Mesendoderm (in vitro differentiated cells): ENCODE measurements around the gene CTNNA3.

Source experiments
- DNase-seq: peaks from one replicate; pipeline ENCODE4 v3.0.0; 2013
- H2AK5ac ChIP-seq: 2 replicates; pipeline ENCODE4 v1.6.1; 2013; ENCODE audit warnings: low read length, inconsistent platforms
- H2BK120ac ChIP-seq: 2 replicates; pipeline ENCODE4 v1.6.1; 2013; ENCODE audit warnings: low read depth, mild to moderate bottlenecking, low read length, moderate library complexity, mixed read lengths
- H2BK15ac ChIP-seq: replicated peaks from 2 replicates; pipeline ENCODE4 v1.6.1; 2013; ENCODE audit warnings: low read depth, mild to moderate bottlenecking, moderate library complexity
- H2BK5ac ChIP-seq: 2 replicates; pipeline ENCODE4 v1.6.1; 2013; ENCODE audit warnings: low read length, inconsistent platforms
- H3K18ac ChIP-seq: 2 replicates; pipeline ENCODE4 v1.6.1; 2013; ENCODE audit warnings: mild to moderate bottlenecking, low read length, mixed read lengths
- H3K23ac ChIP-seq: one replicate; pipeline ENCODE4 v1.6.1; 2013; ENCODE audit warnings: low read length
- H3K27ac ChIP-seq: 2 replicates; pipeline ENCODE4 v1.5.1; 2013; ENCODE audit warnings: low read depth, mild to moderate bottlenecking, inconsistent platforms, low read length, moderate library complexity
- H3K27me3 ChIP-seq: 2 replicates; pipeline ENCODE4 v1.6.1; 2013; ENCODE audit warnings: low read length, control low read depth, mild to moderate bottlenecking, inconsistent platforms; ENCODE audit not compliant: insufficient read depth, poor library complexity
- H3K36me3 ChIP-seq: 2 replicates; pipeline ENCODE4 v1.6.1; 2013; ENCODE audit warnings: low read length, inconsistent platforms; ENCODE audit not compliant: control insufficient read depth, insufficient read depth
- H3K4ac ChIP-seq: one replicate; pipeline ENCODE4 v1.6.1; 2013; ENCODE audit warnings: low read depth, mild to moderate bottlenecking, low read length, moderate library complexity
- H3K4me1 ChIP-seq: 2 replicates; pipeline ENCODE4 v1.6.1; 2013; ENCODE audit warnings: low read depth, low read length, inconsistent platforms; ENCODE audit not compliant: control insufficient read depth
- H3K4me2 ChIP-seq: 2 replicates; pipeline ENCODE4 v1.6.1; 2013; ENCODE audit warnings: low read length
- H3K4me3 ChIP-seq: 2 replicates; pipeline ENCODE4 v1.5.1; 2013; ENCODE audit warnings: mild to moderate bottlenecking, low read length
- H3K56ac ChIP-seq: one replicate; pipeline ENCODE4 v1.6.1; 2013; ENCODE audit warnings: low read length
- H3K79me1 ChIP-seq: 2 replicates; pipeline ENCODE4 v1.6.1; 2013; ENCODE audit warnings: low read length, inconsistent platforms
- H3K79me2 ChIP-seq: 2 replicates; pipeline ENCODE4 v1.6.1; 2013; ENCODE audit warnings: mild to moderate bottlenecking, low read length; ENCODE audit not compliant: control insufficient read depth, insufficient read depth
- H3K9ac ChIP-seq: 2 replicates; pipeline ENCODE4 v1.6.1; 2013; ENCODE audit warnings: low read length, inconsistent platforms
- H4K5ac ChIP-seq: one replicate; pipeline ENCODE4 v1.6.1; 2013; ENCODE audit warnings: low read length
- H4K8ac ChIP-seq: one replicate; pipeline ENCODE4 v1.6.1; 2013; ENCODE audit warnings: low read depth, mild to moderate bottlenecking, control low read depth, low read length, moderate library complexity
- WGBS: extraction: QIAGEN DNeasy Blood & Tissue Kit; methylation state at CpG from one replicate; pipeline ENCODE4 v1.1.7; 2013; ENCODE audit warnings: low lambda C conversion rate, missing lambda C conversion rate; ENCODE audit not compliant: insufficient coverage; ENCODE audit errors: extremely low coverage; 5-methylcytosine and 5-hydroxymethylcytosine counted together

The CTNNA3 gene

GRCh38 chr10:67045404-67045803 is 650.6 kb downstream of the CTNNA3 start:
- H3K4me1 ChIP-seq: no peaks in the 10 kb centered on the region
- H3K9ac ChIP-seq: no peak overlapping the region
- no peaks in the 10 kb centered on the region for H3K36me3 ChIP-seq
- no peaks in the 10 kb centered on the region for H3K27me3 ChIP-seq
- no peaks in the 10 kb centered on the region for H3K79me1 ChIP-seq
- no peak overlapping the region for H3K27ac ChIP-seq
- no peak for DNase-seq
- H2BK120ac ChIP-seq: no peak overlapping the region
- no peaks in the 10 kb centered on the region for H3K79me2 ChIP-seq
- no peak overlapping the region for H4K5ac ChIP-seq
- WGBS: no CpG with 5 or more reads among the region's 22 CpGs
- no peak overlapping the region for H3K18ac ChIP-seq
- no peak overlapping the region for H3K56ac ChIP-seq
- H3K4ac ChIP-seq: peak overlapping the region; percentile 6
- no peak overlapping the region for H3K23ac ChIP-seq
- no peak overlapping the region for H2BK15ac ChIP-seq
- no peak overlapping the region for H2AK5ac ChIP-seq
- H3K4me2 ChIP-seq: no peak overlapping the region
- H4K8ac ChIP-seq: no peak overlapping the region
- no peak overlapping the region for H3K4me3 ChIP-seq
- H2BK5ac ChIP-seq: no peak overlapping the region

GRCh38 chr10:67043041-67043440 is 653.0 kb downstream of the CTNNA3 start:
- Histone ChIP-seq H3K23ac (no peak overlapping the region), H3K27ac (no peak overlapping the region), H3K36me3 (no peaks in the 10 kb centered on the region), H3K4ac (no peak overlapping the region), H2BK15ac (no peak overlapping the region), H4K5ac (no peak overlapping the region), H3K4me2 (no peak overlapping the region), H3K9ac (no peak overlapping the region), H3K4me3 (no peak overlapping the region), H3K56ac (no peak overlapping the region), H3K79me1 (no peaks in the 10 kb centered on the region), H3K27me3 (no peaks in the 10 kb centered on the region), H3K79me2 (no peaks in the 10 kb centered on the region), H2AK5ac (no peak overlapping the region), H2BK120ac (no peak overlapping the region), H3K18ac (no peak overlapping the region), H4K8ac (no peak overlapping the region), H2BK5ac (no peak overlapping the region), H3K4me1 (no peaks in the 10 kb centered on the region)
- DNase-seq: no peak

- no CpG with 5 or more reads among the region's 2 CpGs for WGBS
- Histone ChIP-seq H3K56ac (no peak overlapping the region), H2AK5ac (no peak overlapping the region), H3K36me3 (no peaks in the 10 kb centered on the region), H3K27me3 (no peaks in the 10 kb centered on the region), H4K8ac (no peak overlapping the region), H3K23ac (no peak overlapping the region), H2BK120ac (no peak overlapping the region), H4K5ac (no peak overlapping the region), H3K4me2 (no peak overlapping the region), H3K79me2 (no peaks in the 10 kb centered on the region), H3K79me1 (no peaks in the 10 kb centered on the region), H3K4me3 (no peak overlapping the region), H3K18ac (no peak overlapping the region), H2BK15ac (no peak overlapping the region), H3K4me1 (no peaks in the 10 kb centered on the region), H3K27ac (no peak overlapping the region), H2BK5ac (no peak overlapping the region), H3K9ac (no peak overlapping the region), H3K4ac (no peak overlapping the region)
- no peak for DNase-seq
Observed at GRCh38 chr10:67036808-67037207, 659.2 kb downstream of the CTNNA3 start.

GRCh38 chr10:67033878-67034277 is 662.1 kb downstream of the CTNNA3 start:
- Histone ChIP-seq H3K4me3 (no peak overlapping the region), H4K8ac (no peak overlapping the region), H2BK120ac (no peak overlapping the region), H3K4me2 (no peak overlapping the region), H2AK5ac (no peak overlapping the region), H3K79me1 (no peaks in the 10 kb centered on the region), H3K27me3 (no peaks in the 10 kb centered on the region), H3K79me2 (no peaks in the 10 kb centered on the region), H3K23ac (no peak overlapping the region), H3K56ac (no peak overlapping the region), H2BK15ac (no peak overlapping the region), H3K4me1 (no peaks in the 10 kb centered on the region), H4K5ac (no peak overlapping the region), H3K27ac (no peak overlapping the region), H3K36me3 (no peaks in the 10 kb centered on the region), H2BK5ac (no peak overlapping the region), H3K9ac (no peak overlapping the region), H3K4ac (no peak overlapping the region), H3K18ac (no peak overlapping the region)
- no peak for DNase-seq
- WGBS: no CpG with 5 or more reads among the region's 9 CpGs

GRCh38 chr10:67022099-67022498 is 673.9 kb downstream of the CTNNA3 start:
- no peak for DNase-seq
- Histone ChIP-seq H3K4ac (no peak overlapping the region), H3K56ac (no peak overlapping the region), H3K23ac (no peak overlapping the region), H3K79me2 (no peaks in the 10 kb centered on the region), H4K5ac (no peak overlapping the region), H3K27me3 (no peaks in the 10 kb centered on the region), H3K79me1 (no peaks in the 10 kb centered on the region), H3K9ac (no peak overlapping the region), H3K4me1 (no peaks in the 10 kb centered on the region), H4K8ac (no peak overlapping the region), H3K27ac (no peak overlapping the region), H2BK120ac (no peak overlapping the region), H3K36me3 (no peaks in the 10 kb centered on the region), H3K18ac (no peak overlapping the region), H3K4me3 (no peak overlapping the region), H3K4me2 (no peak overlapping the region), H2BK15ac (no peak overlapping the region), H2BK5ac (no peak overlapping the region), H2AK5ac (no peak overlapping the region)

- DNase-seq: no peak
- H3K9ac ChIP-seq: no peak overlapping the region
Observed at GRCh38 chr10:67017218-67017617, 678.8 kb downstream of the CTNNA3 start.

More at GRCh38 chr10:67017218-67017617, 678.8 kb downstream of the CTNNA3 start:
- Histone ChIP-seq H4K8ac (no peak overlapping the region), H3K79me2 (no peaks in the 10 kb centered on the region), H2BK5ac (no peak overlapping the region), H3K4ac (no peak overlapping the region), H2AK5ac (no peak overlapping the region), H3K79me1 (no peaks in the 10 kb centered on the region), H3K4me1 (no peaks in the 10 kb centered on the region), H3K18ac (no peak overlapping the region), H3K56ac (no peak overlapping the region), H4K5ac (no peak overlapping the region), H3K36me3 (no peaks in the 10 kb centered on the region), H3K4me2 (no peak overlapping the region), H2BK15ac (no peak overlapping the region), H3K27ac (no peak overlapping the region), H3K23ac (no peak overlapping the region), H3K27me3 (no peaks in the 10 kb centered on the region), H3K4me3 (no peak overlapping the region), H2BK120ac (no peak overlapping the region)
- no CpG with 5 or more reads among the region's 2 CpGs for WGBS
